ENCODE results near the gene CLCF1.

GRCh38 chr11:67316882-67317204 lies 56.6 kb downstream of the CLCF1 start:
- TF ChIP-seq CTCF (optimal IDR thresholded peaks at IDR 0.05 in 1 of 3, IDR thresholded peaks at IDR 0.05 in 1 of 3, conservative IDR thresholded peaks at IDR 0.05 in 1 of 3; ENCODE audit: extremely low read depth in 1 of 3, insufficient read depth in 2 of 3, low read length in 3 of 3) = no peak
- no peak for TF ChIP-seq EZH2 (IDR thresholded peaks at IDR 0.05; ENCODE audit: low read length)

All from keratinocyte (primary cell).